ENCODE data around the gene CABP2. TPM values are rescaled to one million over a fixed set of nuclear protein-coding genes. Genes with fewer than 3 reads are reported as not detected.

CABP2 gene
- total RNA-seq, 4 donors from 2014 or later = not detected

DNA sequence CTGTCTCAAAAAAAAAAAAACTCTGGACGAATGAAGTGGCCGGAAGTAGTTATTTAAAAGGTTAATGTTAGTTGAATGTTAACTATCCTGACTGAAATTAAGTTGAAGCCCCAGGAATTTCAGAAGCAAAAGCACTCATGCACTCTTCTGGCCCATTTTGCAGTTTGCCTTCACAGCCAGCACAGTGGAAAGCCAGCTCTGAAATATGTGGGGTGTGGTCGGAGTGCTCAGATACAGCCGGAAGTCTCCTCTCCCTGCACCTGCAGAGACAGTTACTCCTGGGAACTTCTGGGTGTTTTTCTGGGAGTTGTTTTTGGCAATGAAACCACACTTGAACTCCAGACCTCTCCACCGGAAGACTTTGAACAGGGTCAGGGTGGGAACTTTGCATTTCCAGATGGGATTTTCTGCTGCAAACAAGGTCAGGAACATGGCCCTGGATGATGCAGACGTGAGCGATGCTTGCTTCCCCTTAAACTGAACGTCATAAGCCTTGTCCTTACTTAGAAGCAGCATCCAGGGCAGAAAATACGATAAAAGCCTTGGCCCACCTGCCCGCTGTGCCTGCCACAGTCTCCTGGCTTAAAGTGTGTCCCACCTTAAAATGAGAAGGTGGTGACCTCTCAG, 21.5 kb upstream of the CABP2 start:
- TF ChIP-seq POLR2AphosphoS5 (IDR thresholded peaks at IDR 0.05) = no peak
- TF ChIP-seq POLR2A (IDR thresholded peaks at IDR 0.05; ENCODE audit: low read depth) = no peak
- Histone ChIP-seq H3K4me1 (peaks cover 0 to 9% (median 0%) of the 10 kb centered on the region in 4 donors), H3K27me3 (no peaks in the 10 kb centered on the region), H3K36me3 (no peaks in the 10 kb centered on the region), H3K4me3 (no peak overlapping the region), H3K27ac (replicated peaks in 1 of 4) (no peak overlapping the region), H3K9me3 (no peaks in the 10 kb centered on the region)
- WGBS = 70% methylated on average over 8 of the region's 10 CpGs
- intact Hi-C loops (cut with DNase I) = no loop called here
- DNase-seq (ENCODE audit: extremely low spot score) = no peak

DNA sequence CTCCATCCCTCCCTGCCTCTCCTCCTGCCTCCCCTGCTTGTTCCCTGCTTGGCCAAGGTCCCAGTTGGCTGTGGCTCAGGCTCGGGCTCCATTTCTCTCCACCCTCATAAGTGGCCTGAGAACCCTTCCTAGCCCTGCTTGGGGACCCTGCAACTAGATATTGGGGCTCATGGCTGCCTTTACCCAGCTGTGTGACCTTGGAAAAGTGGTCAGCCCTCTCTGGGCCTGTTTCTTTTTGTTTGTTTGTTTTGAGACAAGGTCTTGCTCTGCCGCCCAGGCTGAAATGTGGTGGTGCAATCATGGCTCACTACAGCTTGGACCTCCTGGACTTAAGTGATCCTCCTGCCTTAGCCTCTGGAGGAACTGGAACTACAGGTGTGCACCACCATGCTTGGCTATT, 20.3 kb upstream of the CABP2 start:
- Histone ChIP-seq H3K27me3 (no peaks in the 10 kb centered on the region), H3K4me1 (peaks cover 0 to 9% (median 0%) of the 10 kb centered on the region in 4 donors), H3K27ac (replicated peaks in 1 of 4) (no peak overlapping the region), H3K36me3 (no peaks in the 10 kb centered on the region), H3K4me3 (no peak overlapping the region), H3K9me3 (no peaks in the 10 kb centered on the region)
- intact Hi-C loops (cut with DNase I) = no loop called here
- DNase-seq (ENCODE audit: extremely low spot score) = no peak
- WGBS = 100% methylated on average over 1 of the region's 2 CpGs
- no peak for TF ChIP-seq POLR2A (IDR thresholded peaks at IDR 0.05; ENCODE audit: low read depth)
- TF ChIP-seq POLR2AphosphoS5 (IDR thresholded peaks at IDR 0.05) = no peak
- TF ChIP-seq, protein P1, sequence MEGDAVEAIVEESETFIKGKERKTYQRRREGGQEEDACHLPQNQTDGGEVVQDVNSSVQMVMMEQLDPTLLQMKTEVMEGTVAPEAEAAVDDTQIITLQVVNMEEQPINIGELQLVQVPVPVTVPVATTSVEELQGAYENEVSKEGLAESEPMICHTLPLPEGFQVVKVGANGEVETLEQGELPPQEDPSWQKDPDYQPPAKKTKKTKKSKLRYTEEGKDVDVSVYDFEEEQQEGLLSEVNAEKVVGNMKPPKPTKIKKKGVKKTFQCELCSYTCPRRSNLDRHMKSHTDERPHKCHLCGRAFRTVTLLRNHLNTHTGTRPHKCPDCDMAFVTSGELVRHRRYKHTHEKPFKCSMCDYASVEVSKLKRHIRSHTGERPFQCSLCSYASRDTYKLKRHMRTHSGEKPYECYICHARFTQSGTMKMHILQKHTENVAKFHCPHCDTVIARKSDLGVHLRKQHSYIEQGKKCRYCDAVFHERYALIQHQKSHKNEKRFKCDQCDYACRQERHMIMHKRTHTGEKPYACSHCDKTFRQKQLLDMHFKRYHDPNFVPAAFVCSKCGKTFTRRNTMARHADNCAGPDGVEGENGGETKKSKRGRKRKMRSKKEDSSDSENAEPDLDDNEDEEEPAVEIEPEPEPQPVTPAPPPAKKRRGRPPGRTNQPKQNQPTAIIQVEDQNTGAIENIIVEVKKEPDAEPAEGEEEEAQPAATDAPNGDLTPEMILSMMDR (IDR thresholded peaks at IDR 0.05) = no peak
- TF ChIP-seq EP300 (IDR thresholded peaks at IDR 0.05) = no peak

DNA sequence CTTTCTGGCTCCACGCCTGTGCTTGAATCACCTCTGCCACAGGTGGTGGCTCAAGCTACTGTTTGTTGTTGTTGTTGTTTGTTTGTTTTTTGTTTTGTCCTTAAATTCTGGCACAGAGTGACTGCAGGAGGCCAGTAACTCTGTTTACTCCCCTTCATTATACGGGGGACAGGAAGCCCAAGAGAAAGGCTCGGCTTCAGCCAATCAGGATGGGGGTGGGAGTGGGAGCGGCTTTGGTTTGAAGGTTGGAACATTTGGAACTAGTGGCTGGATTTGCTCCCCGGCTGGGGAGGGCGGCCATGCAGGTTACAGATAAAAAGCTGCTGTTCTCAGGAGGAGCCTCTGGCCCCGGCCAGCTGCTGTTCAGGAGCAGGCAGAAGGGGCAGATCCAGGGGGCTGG, 19.7 kb upstream of the CABP2 start:
- Histone ChIP-seq H3K4me3 (no peak overlapping the region), H3K36me3 (no peaks in the 10 kb centered on the region), H3K27ac (replicated peaks in 1 of 4) (no peak overlapping the region), H3K9me3 (no peaks in the 10 kb centered on the region), H3K27me3 (no peaks in the 10 kb centered on the region), H3K4me1 (peaks cover 0 to 9% (median 0%) of the 10 kb centered on the region in 4 donors)
- 75% methylated on average over 6 of the region's 7 CpGs for WGBS
- TF ChIP-seq POLR2AphosphoS5 (IDR thresholded peaks at IDR 0.05) = no peak
- no peak for TF ChIP-seq EP300 (IDR thresholded peaks at IDR 0.05)
- no peak for TF ChIP-seq POLR2A (IDR thresholded peaks at IDR 0.05; ENCODE audit: low read depth)
- TF ChIP-seq, protein P1 (IDR thresholded peaks at IDR 0.05) = no peak
- DNase-seq (ENCODE audit: extremely low spot score) = no peak
- intact Hi-C loops (cut with DNase I) = no loop called here

DNA sequence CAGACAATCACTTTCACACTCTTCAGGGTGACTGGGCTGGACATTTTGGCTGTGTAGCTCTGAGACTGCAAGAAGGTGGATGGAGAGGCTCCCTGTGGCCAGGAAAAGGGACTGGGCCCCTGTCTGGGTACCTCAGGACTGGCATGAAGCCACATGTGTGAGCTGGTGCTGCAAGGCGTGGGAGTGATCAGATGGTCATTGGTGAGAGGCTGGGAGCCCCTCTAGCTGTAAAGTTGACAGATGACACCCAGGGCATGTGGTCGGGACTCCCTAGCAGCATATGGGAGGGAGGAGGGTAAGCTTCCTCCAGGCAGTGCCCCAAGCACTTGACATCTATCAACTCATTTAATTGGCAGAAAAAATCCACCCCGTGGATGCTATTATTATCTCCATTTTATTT, 18.9 kb upstream of the CABP2 start:
- peaks cover 0 to 9% (median 0%) of the 10 kb centered on the region in 4 donors for H3K4me1 ChIP-seq
- WGBS = 68% methylated on average over 3 of the region's 3 CpGs
- no peak for DNase-seq (ENCODE audit: extremely low spot score)
- no peak overlapping the region for H3K4me3 ChIP-seq
- no peak overlapping the region for H3K27ac ChIP-seq (replicated peaks in 1 of 4)
- intact Hi-C loops (cut with DNase I) = no loop called here
- no peaks in the 10 kb centered on the region for H3K36me3 ChIP-seq
- TF ChIP-seq POLR2AphosphoS5 (IDR thresholded peaks at IDR 0.05) (no peak), POLR2A (IDR thresholded peaks at IDR 0.05; ENCODE audit: low read depth) (no peak), EP300 (IDR thresholded peaks at IDR 0.05) (no peak)
- TF ChIP-seq, protein P1 (IDR thresholded peaks at IDR 0.05) = no peak
- no peaks in the 10 kb centered on the region for H3K9me3 ChIP-seq
- H3K27me3 ChIP-seq = no peaks in the 10 kb centered on the region

DNA sequence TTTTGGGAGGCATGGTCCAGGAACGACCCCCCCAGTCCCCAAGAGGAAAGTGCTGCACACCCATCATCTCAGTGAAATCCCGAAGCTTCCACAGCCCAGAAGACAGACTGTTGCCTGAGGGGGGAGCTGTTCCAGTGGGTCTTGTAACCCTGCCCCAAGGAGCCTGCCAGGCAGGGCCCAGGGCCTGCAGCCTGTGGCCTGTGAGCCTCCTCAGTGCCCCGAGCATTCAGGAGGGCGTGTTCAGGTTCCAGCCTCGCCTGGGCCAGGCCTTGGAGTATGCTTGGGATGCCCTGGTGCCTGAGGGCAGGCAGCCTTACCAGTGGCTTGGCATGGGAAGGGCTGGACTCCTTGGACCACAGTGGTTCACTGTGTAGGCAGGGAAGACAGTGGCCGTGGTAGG, 18.0 kb upstream of the CABP2 start:
- Histone ChIP-seq H3K4me1 (peaks cover 0 to 9% (median 0%) of the 10 kb centered on the region in 4 donors), H3K27ac (replicated peaks in 1 of 4) (no peak overlapping the region), H3K27me3 (no peaks in the 10 kb centered on the region), H3K36me3 (no peaks in the 10 kb centered on the region), H3K4me3 (no peak overlapping the region), H3K9me3 (no peaks in the 10 kb centered on the region)
- TF ChIP-seq EP300 (IDR thresholded peaks at IDR 0.05) (no peak), POLR2AphosphoS5 (IDR thresholded peaks at IDR 0.05) (no peak), POLR2A (IDR thresholded peaks at IDR 0.05; ENCODE audit: low read depth) (no peak)
- TF ChIP-seq, protein P1 (IDR thresholded peaks at IDR 0.05) = no peak
- DNase-seq (ENCODE audit: extremely low spot score) = no peak
- 57% methylated on average over 1 of the region's 6 CpGs for WGBS
- intact Hi-C loops (cut with DNase I) = no loop called here
